WERI-Rb-1 (cell line): ENCODE results near the gene GDPD1.
A peak's percentile ranks its signal among the peaks of the same experiment; 100 is the strongest.
"Not testable (repeated sequence)": the region's sequence is repeated elsewhere in the genome, so short reads cannot be mapped to it uniquely, and the experiment has no call there.

Source experiments
- DNase-seq: peaks from one replicate; pipeline ENCODE4 v3.0.0-alpha.2; 2020
- H3K27ac ChIP-seq: fragments of 250-450 bp; sonication (Bioruptor Pico); 2 replicates; pipeline ENCODE4 v1.5.1; 2020; ENCODE audit warnings: mild to moderate bottlenecking, moderate library complexity
- H3K27me3 ChIP-seq: fragments of 250-450 bp; sonication (Bioruptor Pico); 2 replicates; pipeline ENCODE4 v1.5.1; 2021; ENCODE audit warnings: mild to moderate bottlenecking, low read depth, moderate library complexity; ENCODE audit not compliant: insufficient read depth, severe bottlenecking
- H3K36me3 ChIP-seq: fragments of 250-450 bp; sonication (Bioruptor Pico); 2 replicates; pipeline ENCODE4 v1.5.1; 2020; ENCODE audit warnings: mild to moderate bottlenecking, moderate library complexity
- H3K4me3 ChIP-seq: 2 replicates; pipeline ENCODE4 v1.5.1; 2011; ENCODE audit warnings: low read depth, mild to moderate bottlenecking, control low read depth, low read length
- H3K9me3 ChIP-seq: fragments of 250-450 bp; sonication (Bioruptor Pico); 2 replicates; pipeline ENCODE4 v1.5.1; 2021; ENCODE audit warnings: mild to moderate bottlenecking, moderate library complexity; ENCODE audit not compliant: severe bottlenecking
- TF ChIP-seq, protein P1 (sequence below): IDR thresholded peaks from 2 replicates; pipeline ENCODE4 v1.5.1; 2011; ENCODE audit warnings: low read depth, mild to moderate bottlenecking, control low read depth, inconsistent platforms, low read length

GDPD1 gene

DNA sequence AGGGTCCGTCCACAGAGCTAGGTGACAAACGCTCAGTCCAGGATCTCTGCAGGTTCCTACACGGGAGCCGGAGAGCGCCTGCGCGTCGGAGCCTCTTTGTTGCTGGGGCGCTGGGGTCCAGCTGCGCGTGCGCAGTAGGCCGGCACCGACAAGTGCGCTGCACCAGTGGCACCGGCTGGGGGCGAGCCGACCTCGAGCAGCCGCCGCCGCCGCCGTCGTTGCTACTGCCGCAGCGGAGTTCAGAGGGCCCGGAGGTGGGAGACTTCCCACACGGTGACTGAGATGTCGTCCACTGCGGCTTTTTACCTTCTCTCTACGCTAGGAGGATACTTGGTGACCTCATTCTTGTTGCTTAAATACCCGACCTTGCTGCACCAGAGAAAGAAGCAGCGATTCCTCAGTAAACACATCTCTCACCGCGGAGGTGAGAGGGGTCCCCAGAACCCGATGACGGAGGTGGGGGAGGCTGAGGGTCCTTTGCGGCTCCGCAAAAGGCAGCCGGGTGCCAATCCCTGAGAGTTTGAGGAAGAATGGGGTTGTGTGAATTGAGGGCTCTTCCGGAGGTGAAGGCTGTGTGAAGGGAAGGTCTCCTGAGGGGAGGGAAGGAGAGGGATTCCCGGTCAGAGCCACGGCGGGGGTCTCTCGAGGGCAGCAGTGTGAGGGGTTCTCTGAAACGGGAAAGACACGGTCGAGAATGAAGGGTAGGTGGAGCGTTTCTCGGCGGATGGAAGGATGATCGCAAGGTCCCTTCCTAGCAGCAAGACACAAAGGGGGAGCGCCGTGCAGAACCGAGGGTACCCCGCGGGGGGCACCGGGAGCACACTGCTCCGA, at the start of gene GDPD1:
TSS of gene GDPD1 (plus strand) at position 184 of the 831 bp plus-strand sequence. CDS start at position 283, 99 bp downstream.
- Histone ChIP-seq H3K4me3 (peak within 1 kb of the TSS; percentile 99), H3K27ac (peak within 1 kb of the TSS; percentile 82), H3K27me3 (no peaks in the 10 kb centered on the region), H3K36me3 (no peaks in the 10 kb centered on the region), H3K9me3 (no peaks in the 10 kb centered on the region)
- DNase-seq = peak; percentile 99
- TF ChIP-seq, protein P1, sequence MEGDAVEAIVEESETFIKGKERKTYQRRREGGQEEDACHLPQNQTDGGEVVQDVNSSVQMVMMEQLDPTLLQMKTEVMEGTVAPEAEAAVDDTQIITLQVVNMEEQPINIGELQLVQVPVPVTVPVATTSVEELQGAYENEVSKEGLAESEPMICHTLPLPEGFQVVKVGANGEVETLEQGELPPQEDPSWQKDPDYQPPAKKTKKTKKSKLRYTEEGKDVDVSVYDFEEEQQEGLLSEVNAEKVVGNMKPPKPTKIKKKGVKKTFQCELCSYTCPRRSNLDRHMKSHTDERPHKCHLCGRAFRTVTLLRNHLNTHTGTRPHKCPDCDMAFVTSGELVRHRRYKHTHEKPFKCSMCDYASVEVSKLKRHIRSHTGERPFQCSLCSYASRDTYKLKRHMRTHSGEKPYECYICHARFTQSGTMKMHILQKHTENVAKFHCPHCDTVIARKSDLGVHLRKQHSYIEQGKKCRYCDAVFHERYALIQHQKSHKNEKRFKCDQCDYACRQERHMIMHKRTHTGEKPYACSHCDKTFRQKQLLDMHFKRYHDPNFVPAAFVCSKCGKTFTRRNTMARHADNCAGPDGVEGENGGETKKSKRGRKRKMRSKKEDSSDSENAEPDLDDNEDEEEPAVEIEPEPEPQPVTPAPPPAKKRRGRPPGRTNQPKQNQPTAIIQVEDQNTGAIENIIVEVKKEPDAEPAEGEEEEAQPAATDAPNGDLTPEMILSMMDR = peak; percentile 72

DNA sequence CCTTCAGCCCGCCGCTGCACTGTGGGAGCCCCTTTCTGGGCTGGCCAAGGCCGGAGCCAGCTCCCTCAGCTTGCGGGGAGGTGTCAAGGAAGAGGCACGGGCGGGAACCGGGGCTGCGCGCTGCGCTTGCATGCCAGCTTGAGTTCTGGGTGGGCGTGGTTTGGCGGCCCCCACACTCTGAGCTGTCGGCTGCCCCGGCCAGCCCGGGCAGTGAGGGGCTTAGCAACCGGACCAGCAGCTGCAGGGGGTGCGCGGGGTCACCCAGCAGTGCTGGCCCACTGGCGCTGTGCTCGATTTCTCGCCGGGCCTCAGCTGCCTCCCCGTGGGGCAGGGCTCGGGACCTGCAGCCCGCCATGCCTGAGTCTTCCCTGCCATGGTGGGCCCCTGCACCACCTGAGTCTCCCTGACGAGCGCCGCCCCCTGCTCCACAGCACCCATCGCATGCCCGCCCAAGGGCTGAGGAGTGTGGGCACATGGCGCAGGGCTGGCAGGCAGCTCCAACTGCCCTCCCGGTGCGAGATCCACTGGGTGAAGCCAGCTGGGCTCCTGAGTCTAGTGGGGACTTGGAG, 47.8 kb upstream of the GDPD1 start:
- no peak for DNase-seq
- Histone ChIP-seq H3K27me3 (no peaks in the 10 kb centered on the region), H3K27ac (no peak overlapping the region), H3K36me3 (peaks cover 59% of the 10 kb centered on the region), H3K9me3 (no peaks in the 10 kb centered on the region), H3K4me3 (no peak overlapping the region)
- TF ChIP-seq, protein P1 = no peak

DNA sequence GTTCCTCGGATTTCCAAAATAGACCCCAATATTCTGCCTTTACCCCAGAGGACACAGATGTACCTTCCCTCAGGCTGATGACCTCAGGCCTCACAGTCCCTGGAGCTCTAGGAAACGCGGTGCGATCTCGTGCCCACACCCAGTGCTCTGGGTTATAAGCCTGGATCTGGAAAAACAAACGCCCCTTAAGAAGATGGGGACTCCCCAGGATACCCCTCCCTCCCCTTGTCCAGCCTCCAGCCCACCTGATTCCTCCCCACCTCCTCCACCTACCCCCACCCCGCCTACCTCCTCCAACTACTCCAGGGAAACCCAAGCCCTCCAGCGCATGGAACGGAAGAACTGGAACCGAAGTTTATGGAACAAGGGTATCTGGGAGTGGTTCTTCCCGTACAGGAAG, 45.6 kb upstream of the GDPD1 start:
- Histone ChIP-seq H3K4me3 (no peak overlapping the region), H3K36me3 (peaks cover 57% of the 10 kb centered on the region), H3K9me3 (no peaks in the 10 kb centered on the region), H3K27ac (no peak overlapping the region), H3K27me3 (no peaks in the 10 kb centered on the region)
- TF ChIP-seq, protein P1 = no peak
- no peak for DNase-seq

DNA sequence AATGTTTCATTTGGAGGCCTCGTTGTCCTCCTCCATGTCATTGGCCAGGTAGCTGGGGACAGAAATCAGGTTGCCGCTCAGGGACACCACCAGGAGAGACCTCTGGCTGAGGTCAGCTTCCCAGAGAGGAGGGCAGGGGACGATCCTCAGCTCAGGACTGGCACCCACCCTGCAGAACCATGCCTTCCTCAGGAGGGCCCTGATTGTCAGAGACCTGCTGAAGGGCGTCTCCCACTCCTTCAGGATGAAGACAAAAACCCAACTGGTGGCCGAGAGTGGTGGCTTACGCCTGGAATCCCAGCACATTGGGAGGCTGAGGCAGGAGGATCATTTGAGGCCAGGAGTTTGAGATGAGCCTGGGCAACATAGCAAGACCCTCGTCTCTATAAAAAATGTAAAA, 45.2 kb upstream of the GDPD1 start:
- Histone ChIP-seq H3K9me3 (no peaks in the 10 kb centered on the region), H3K27me3 (no peaks in the 10 kb centered on the region), H3K36me3 (peaks cover 53% of the 10 kb centered on the region), H3K27ac (no peak overlapping the region), H3K4me3 (no peak overlapping the region)
- TF ChIP-seq, protein P1 = no peak
- no peak for DNase-seq

DNA sequence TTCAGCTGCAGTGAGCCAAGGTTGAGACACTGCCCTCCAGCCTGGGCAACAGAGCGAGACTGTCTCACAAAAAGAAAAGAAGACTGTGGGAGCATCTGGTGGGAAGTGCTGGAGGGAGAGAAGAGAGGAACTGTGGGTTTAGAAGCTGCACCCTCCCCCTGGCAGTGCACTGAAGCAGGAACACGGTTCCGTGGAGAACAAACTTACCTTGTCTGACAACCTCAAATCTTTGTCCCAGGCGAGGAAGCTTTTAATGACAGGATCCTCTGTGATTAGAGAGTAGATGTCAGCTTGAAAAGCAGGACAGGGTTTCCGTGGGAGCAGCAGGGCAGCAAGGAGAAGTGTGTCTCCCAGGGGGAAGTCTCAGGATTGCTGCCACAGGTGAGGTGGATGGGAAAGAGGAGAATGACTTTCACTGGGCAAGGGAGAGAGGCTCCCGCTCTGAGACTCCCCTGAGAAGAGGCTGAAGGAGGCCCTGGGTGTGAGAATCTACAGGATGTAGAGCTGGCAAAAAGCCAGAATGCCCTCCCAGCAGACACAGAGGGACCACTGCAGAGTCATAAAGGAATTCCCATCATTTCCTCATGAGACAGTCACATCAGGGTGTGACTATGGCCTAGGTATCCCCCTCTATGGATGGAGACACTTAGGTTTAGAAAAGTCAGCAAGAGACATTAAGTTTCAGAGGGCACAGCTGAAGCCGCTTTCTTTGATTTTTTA, 41.9 kb upstream of the GDPD1 start:
- H3K27ac ChIP-seq = no peak overlapping the region
- H3K9me3 ChIP-seq = no peaks in the 10 kb centered on the region
- H3K4me3 ChIP-seq = no peak overlapping the region
- no peak for DNase-seq
- TF ChIP-seq, protein P1 = no peak
- peaks cover 44% of the 10 kb centered on the region for H3K36me3 ChIP-seq
- H3K27me3 ChIP-seq = no peaks in the 10 kb centered on the region

DNA sequence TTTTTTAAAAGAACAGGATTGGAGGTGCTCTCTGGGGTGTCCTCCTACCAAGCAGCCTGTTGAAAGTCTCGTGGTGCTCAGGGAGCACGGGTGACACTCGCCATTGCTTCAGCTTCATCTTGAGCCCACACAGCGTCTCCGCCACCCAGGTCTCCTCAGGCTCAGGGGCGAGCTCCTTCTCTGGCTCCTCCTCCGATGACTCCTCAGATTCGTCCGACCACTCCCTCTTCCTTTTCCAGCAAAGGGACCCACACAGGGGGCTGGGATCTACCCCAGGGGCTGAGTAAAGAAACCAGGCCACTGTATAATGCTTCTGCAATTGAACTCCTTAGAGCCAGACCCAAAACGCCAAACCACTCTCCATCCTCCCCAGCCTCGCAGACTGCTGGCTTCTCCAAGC, 40.7 kb upstream of the GDPD1 start:
- not testable (repeated sequence) for H3K4me3 ChIP-seq, H3K9me3 ChIP-seq, H3K27ac ChIP-seq, DNase-seq, H3K27me3 ChIP-seq
- peaks cover 38% of the 10 kb centered on the region for H3K36me3 ChIP-seq
